Measurements from ENCODE around the gene BTAF1.

Gene BTAF1

GRCh38 chr10:91996266-91996665 lies 72.7 kb downstream of the BTAF1 start:
- no peaks in the 10 kb centered on the region for H3K9me3 ChIP-seq (ENCODE audit: insufficient read depth, low read length, severe bottlenecking)
- no peak overlapping the region for H3K27ac ChIP-seq (ENCODE audit: low read length)
- no peaks in the 10 kb centered on the region for H3K79me2 ChIP-seq (ENCODE audit: insufficient read depth, low read length)
- no peaks in the 10 kb centered on the region for H3K4me1 ChIP-seq (ENCODE audit: insufficient read depth, low read length)
- ATAC-seq (ENCODE audit: insufficient read depth, low read depth): no peak
- no peaks in the 10 kb centered on the region for H4K20me1 ChIP-seq (ENCODE audit: insufficient read depth, low read length)
- H3K36me3 ChIP-seq (ENCODE audit: insufficient read depth, low read length): peaks cover 86% of the 10 kb centered on the region
- TF ChIP-seq CTCF (IDR thresholded peaks at IDR 0.05; ENCODE audit: borderline replicate concordance, extremely low read depth, low read length, poor library complexity, severe bottlenecking) (no peak), EZH2 (IDR thresholded peaks at IDR 0.05; ENCODE audit: borderline replicate concordance, low read depth, low read length, severe bottlenecking) (no peak)
- no peak overlapping the region for H2AFZ ChIP-seq (ENCODE audit: low read depth, low read length)
- no peak overlapping the region for H3K4me3 ChIP-seq (ENCODE audit: low read depth in 1 of 2, low read length in 2 of 2)
- H3K27me3 ChIP-seq (ENCODE audit: insufficient read depth, low read length, poor library complexity): no peaks in the 10 kb centered on the region
- no peak for DNase-seq
- no peak overlapping the region for H3K4me2 ChIP-seq (ENCODE audit: insufficient read depth, low read length)
- H3K9ac ChIP-seq (ENCODE audit: low read depth, low read length): no peak overlapping the region

- no peak overlapping the region for H3K9ac ChIP-seq (ENCODE audit: low read depth, low read length)
- no peak overlapping the region for H3K4me2 ChIP-seq (ENCODE audit: insufficient read depth, low read length)
- no peaks in the 10 kb centered on the region for H3K79me2 ChIP-seq (ENCODE audit: insufficient read depth, low read length)
- H4K20me1 ChIP-seq (ENCODE audit: insufficient read depth, low read length): no peaks in the 10 kb centered on the region
- H3K27me3 ChIP-seq (ENCODE audit: insufficient read depth, low read length, poor library complexity): no peaks in the 10 kb centered on the region
- no peak overlapping the region for H3K27ac ChIP-seq (ENCODE audit: low read length)
- no peaks in the 10 kb centered on the region for H3K9me3 ChIP-seq (ENCODE audit: insufficient read depth, low read length, severe bottlenecking)
- ATAC-seq (ENCODE audit: insufficient read depth, low read depth) (no peak), DNase-seq (no peak)
- no peaks in the 10 kb centered on the region for H3K4me1 ChIP-seq (ENCODE audit: insufficient read depth, low read length)
- H3K36me3 ChIP-seq (ENCODE audit: insufficient read depth, low read length): peaks cover 63% of the 10 kb centered on the region
- no peak overlapping the region for H3K4me3 ChIP-seq (ENCODE audit: low read depth in 1 of 2, low read length in 2 of 2)
- H2AFZ ChIP-seq (ENCODE audit: low read depth, low read length): no peak overlapping the region
- TF ChIP-seq CTCF (IDR thresholded peaks at IDR 0.05; ENCODE audit: borderline replicate concordance, extremely low read depth, low read length, poor library complexity, severe bottlenecking) (no peak), EZH2 (IDR thresholded peaks at IDR 0.05; ENCODE audit: borderline replicate concordance, low read depth, low read length, severe bottlenecking) (no peak)
These were observed 78.0 kb downstream of the BTAF1 start for GRCh38 chr10:92001581-92001980.

GRCh38 chr10:92001995-92002394 lies 78.4 kb downstream of the BTAF1 start:
- no peak for TF ChIP-seq CTCF (IDR thresholded peaks at IDR 0.05; ENCODE audit: borderline replicate concordance, extremely low read depth, low read length, poor library complexity, severe bottlenecking)
- TF ChIP-seq EZH2 (IDR thresholded peaks at IDR 0.05; ENCODE audit: borderline replicate concordance, low read depth, low read length, severe bottlenecking): no peak
- Histone ChIP-seq H3K4me2 (ENCODE audit: insufficient read depth, low read length) (no peak overlapping the region), H3K9me3 (ENCODE audit: insufficient read depth, low read length, severe bottlenecking) (no peaks in the 10 kb centered on the region), H2AFZ (ENCODE audit: low read depth, low read length) (no peak overlapping the region), H3K36me3 (ENCODE audit: insufficient read depth, low read length) (peaks cover 59% of the 10 kb centered on the region), H3K4me3 (ENCODE audit: low read depth in 1 of 2, low read length in 2 of 2) (no peak overlapping the region), H4K20me1 (ENCODE audit: insufficient read depth, low read length) (no peaks in the 10 kb centered on the region), H3K27ac (ENCODE audit: low read length) (no peak overlapping the region), H3K79me2 (ENCODE audit: insufficient read depth, low read length) (no peaks in the 10 kb centered on the region), H3K9ac (ENCODE audit: low read depth, low read length) (no peak overlapping the region), H3K27me3 (ENCODE audit: insufficient read depth, low read length, poor library complexity) (no peaks in the 10 kb centered on the region), H3K4me1 (ENCODE audit: insufficient read depth, low read length) (no peaks in the 10 kb centered on the region)
- DNase-seq (no peak), ATAC-seq (ENCODE audit: insufficient read depth, low read depth) (no peak)

DNA sequence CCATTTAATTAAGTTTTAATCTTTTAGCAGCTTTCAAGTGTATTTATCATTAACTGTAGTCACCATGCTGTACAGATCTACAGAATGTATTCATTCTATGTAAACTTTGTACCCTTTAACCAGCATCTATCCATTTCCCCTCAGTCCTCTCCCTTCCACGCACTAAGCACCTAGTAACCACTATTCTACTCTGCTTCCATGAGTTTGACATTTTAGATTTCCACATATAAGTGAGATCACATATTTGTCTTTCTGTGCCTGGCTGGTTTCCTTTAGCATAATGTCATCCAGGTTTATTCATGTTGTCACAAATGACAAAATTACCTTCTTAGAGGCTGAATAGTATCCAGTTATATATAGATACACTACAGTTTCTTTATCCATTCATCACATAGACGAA lies 79.7 kb downstream of the BTAF1 start:
- Histone ChIP-seq H2AFZ (ENCODE audit: low read depth, low read length) (no peak overlapping the region), H3K27ac (ENCODE audit: low read length) (no peak overlapping the region), H3K4me1 (ENCODE audit: insufficient read depth, low read length) (no peaks in the 10 kb centered on the region), H3K9ac (ENCODE audit: low read depth, low read length) (no peak overlapping the region), H3K79me2 (ENCODE audit: insufficient read depth, low read length) (no peaks in the 10 kb centered on the region), H3K27me3 (ENCODE audit: insufficient read depth, low read length, poor library complexity) (no peaks in the 10 kb centered on the region), H3K9me3 (ENCODE audit: insufficient read depth, low read length, severe bottlenecking) (no peaks in the 10 kb centered on the region), H3K36me3 (ENCODE audit: insufficient read depth, low read length) (peaks cover 57% of the 10 kb centered on the region), H3K4me2 (ENCODE audit: insufficient read depth, low read length) (no peak overlapping the region), H4K20me1 (ENCODE audit: insufficient read depth, low read length) (no peaks in the 10 kb centered on the region), H3K4me3 (ENCODE audit: low read depth in 1 of 2, low read length in 2 of 2) (no peak overlapping the region)
- ATAC-seq (ENCODE audit: insufficient read depth, low read depth): no peak
- no peak for DNase-seq
- TF ChIP-seq CTCF (IDR thresholded peaks at IDR 0.05; ENCODE audit: borderline replicate concordance, extremely low read depth, low read length, poor library complexity, severe bottlenecking) (no peak), EZH2 (IDR thresholded peaks at IDR 0.05; ENCODE audit: borderline replicate concordance, low read depth, low read length, severe bottlenecking) (no peak)
